ENCODE data around the gene TARS1.
A peak's percentile ranks its signal among the peaks of the same experiment; 100 is the strongest.

The TARS1 gene

DNA sequence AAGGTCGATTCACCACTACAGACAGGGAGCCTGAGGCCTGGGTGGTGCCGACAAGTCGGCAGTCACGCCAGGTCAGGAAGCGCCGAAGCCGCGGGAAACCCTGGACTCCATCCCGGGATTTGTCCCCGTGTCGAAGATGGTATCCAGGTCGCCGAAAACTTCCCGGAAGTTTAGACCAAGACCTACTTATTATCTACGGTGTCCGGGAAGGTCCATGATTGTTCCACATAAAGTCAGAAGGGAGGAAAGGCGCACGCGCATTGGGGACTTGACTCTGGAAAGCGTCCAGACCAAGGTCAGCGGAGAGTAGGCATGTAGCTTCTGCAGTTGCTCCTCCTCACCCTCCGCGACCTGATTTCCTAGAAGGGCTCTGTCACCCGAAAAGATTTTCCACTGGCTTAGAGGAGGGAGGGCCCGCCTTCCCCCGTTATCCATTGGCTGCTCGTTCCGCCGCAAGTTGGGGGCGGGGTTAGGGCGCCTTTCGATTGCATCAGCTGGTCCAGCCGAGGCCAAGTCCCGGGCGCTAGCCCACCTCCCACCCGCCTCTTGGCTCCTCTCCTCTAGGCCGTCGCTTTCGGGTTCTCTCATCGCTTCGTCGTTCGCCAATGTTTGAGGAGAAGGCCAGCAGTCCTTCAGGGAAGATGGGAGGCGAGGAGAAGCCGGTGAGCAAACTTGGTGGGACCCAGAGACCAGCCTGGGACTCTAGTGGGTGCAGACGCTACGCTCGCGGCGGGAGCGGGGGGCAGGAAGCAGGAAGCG is at the start of gene TARS1:
Gene TARS1, plus strand, starts transcription at position 484 of the 759 bp plus-strand sequence. Its CDS starts 122 bp downstream, at position 606.
- peak; percentile 91 for DNase-seq (ENCODE audit: low spot score)

DNA sequence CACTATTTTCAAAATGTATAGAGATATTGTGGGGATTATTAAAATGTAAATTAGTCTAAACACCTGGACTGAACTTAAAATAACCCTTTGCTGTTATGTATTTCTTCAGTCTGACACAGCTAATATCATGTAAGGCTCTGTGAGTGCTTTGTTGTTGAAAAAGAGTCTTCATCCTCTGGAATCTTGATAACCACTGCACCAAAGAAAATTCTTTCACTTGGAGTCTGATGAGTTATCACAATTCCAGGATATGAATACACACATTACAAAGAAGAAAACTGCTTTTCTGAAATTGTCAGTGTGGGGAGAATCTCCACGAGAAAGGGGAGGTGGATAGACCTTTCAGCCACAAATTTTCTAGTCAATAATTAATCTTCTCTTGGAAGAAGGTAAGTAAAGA is 42.3 kb upstream of the TARS1 start:
- no peak for DNase-seq (ENCODE audit: low spot score)

DNA sequence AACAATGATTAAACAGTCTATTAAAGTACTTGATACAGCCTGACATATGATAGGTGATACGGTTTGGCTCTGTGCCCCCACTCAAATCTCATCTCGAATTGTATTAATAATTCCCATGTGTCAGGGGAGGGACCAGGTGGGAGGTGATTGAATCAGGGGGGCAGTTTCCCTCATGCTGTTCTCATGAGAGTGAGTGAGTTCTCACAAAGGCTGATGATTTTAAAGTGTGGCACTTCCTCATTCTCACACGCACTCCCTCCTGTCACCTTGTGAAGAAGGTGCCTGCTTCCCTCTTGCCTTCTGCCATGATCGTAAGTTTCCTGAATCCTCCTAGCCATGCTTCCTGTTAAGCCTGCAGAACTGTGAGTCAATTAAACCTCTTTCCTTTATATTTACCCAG is 40.1 kb upstream of the TARS1 start:
- DNase-seq (ENCODE audit: low spot score), result no peak

DNA sequence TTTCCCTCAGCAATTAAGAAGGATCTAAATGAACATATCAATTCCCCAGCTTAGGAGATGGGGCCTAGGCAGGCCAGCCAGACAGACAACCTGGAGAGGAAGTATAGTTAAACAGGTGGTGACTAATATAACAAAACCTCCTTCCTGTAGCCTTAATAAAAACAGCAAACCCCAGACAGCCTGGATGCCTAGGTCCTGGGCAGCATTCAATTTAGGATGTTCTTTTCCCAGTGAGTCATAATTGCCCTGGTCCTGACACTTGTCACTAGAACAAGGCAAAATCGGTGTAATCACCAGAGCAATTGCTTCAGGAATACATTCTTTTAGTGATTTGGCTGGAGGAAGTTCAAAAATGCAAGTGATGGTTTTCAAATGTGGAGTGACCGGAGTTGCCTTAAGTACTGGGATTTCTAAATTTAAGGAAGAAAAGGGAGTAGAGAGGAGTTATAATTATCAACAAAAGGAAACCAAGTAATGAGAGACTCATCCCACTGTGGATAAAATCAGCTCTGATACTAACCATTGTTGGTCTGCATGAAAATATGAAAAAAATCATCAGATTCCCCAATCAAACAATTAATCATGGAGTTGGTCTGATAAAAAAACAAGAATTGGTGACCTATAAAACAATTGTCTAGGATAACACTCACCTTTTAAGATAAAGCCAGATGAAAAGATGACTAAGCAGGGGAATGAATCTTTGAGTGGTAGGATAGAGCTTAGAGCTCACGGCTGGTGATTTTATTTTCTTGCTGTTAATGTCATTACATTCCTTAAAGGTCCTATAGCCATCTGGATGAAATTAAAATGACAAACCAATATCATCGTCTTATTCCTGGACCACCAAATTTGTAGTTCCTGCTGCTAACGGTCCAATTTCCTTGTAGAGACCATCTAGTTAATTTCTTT is 39.0 kb upstream of the TARS1 start:
- DNase-seq (ENCODE audit: low spot score), result no peak

DNA sequence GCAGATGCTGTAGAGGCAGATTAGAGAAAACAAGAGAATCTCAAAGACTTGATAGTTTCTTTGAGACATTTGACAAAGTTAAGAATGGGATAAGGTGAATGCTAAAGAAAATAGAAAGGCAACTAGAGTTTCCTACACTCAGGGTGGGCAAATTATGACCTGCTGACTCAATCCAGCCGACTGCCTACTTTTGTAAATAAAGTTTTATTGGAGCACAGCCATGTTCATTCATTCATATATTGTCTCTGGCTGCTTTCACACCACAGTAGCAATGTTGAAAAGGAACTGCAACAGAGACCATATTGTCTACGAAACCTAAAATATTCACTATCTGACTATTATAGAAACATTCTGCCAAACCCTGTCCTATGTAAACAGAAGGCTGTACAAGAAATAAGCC is 37.6 kb upstream of the TARS1 start:
- no peak for DNase-seq (ENCODE audit: low spot score)

DNA sequence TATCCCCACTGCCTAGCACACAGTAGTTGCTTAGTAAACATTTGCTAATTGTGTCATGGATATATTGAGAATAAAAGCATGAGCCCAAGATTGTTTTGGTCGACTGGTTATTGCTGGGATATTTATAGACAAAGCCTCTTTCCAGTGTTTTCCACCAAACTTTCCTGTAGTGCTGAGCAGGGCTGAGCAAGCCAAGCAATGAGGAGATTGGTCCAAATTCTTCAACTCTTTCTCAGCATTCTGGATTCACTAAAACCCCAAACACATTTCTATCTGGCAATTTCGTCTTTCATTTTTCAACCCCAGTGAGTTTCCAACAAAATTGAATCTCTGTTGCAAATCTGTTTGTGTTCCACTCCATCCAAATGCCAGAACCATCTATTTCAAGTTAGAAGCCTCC is 31.9 kb upstream of the TARS1 start:
- DNase-seq (ENCODE audit: low spot score), result no peak

DNA sequence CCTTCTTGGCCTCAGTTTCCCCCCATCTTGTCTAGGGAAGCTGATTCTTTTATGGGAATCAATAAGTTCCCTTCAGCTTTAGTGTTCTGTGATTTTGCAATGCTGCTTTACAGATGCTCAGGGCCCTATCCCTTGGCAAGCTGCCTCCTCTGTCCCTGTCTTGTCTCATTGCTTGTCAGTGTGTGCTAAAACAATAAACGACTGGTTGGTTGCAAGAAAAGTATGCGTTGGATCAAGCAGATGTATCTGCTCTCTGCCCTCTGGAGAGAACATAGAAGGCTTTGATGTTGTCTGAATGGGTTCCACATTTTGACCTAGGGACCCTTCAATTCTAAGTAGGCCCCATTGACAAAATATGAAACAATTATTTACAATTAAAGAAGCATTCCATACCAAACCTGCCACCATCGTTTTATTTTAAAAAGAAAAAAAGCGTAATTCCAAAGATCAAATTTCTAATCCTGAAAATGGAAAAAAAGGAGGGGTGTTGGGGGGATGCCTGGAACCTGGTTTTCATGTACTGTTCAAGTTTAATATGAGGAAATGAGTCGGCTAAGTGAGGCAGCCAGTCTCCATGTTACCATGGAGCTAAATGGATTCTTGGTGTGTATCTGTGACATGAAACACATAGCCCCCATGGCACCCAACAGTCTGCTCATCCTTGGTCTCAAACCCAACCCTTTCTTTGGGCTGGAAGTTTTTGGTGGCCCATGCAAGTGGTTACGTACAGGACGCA is 31.2 kb upstream of the TARS1 start:
- DNase-seq (ENCODE audit: low spot score), result no peak

DNA sequence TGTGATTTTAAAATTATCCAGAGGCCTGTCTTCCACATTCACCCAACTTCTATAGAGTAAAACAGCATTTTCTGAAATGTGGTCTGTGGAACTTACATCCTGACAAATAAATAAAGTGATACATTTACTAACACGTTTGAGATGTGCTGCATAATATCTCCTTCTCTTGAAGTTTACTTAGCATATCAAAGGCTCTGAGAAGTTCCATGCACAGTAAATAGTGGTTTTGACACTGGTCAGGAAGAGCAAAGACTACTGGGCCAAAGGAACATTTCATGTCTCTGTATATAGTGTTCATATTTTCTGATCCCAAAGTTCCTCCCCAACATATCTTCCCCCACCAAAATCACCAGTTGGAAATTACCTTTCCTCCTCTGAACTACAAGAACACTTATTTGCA is 30.5 kb upstream of the TARS1 start:
- DNase-seq (ENCODE audit: low spot score), result no peak

DNA sequence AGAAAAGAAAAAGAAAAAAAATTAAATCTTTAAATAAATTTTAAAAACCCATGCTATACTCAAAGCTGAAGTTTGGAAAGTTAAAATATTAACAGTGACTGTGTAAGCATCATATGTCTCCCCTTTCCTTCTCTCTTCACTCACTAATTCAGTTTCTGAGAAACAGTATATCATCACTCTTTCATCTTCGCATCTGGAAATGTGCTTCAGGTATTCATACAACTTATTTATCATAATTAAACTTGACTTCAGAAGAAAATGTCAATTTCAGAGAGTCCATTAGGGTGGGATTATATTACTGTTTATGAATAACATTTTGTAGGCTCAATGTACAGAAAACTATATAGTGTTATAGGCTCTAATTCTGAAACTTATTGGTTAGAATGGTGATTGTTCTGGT is 29.3 kb upstream of the TARS1 start:
- DNase-seq (ENCODE audit: low spot score), result no peak

DNA sequence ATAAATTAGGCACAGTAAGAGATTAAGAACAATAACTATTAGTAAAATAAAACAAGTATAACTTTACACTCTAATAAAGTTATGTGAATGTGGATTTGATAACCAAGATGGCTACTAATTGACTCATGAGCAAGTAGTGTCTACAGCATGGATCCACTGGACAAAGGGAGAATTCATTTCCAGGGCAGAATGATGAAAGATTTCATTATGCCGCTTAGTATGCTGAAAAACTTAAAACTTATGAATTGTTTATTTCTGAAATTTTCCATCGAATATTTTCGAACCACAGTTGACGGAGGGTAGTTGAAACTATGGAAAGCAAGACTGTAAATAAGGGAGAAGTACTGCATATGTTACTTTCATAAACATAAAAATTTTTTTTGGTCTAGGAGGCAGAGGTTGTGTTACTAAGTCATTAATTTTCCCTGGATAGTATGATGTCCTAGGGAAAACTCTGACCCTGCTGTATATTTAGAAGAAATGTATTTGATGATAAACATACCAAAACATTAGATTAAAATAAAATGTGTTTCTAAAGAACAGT is 24.9 kb upstream of the TARS1 start:
- no peak for DNase-seq (ENCODE audit: low spot score)

DNA sequence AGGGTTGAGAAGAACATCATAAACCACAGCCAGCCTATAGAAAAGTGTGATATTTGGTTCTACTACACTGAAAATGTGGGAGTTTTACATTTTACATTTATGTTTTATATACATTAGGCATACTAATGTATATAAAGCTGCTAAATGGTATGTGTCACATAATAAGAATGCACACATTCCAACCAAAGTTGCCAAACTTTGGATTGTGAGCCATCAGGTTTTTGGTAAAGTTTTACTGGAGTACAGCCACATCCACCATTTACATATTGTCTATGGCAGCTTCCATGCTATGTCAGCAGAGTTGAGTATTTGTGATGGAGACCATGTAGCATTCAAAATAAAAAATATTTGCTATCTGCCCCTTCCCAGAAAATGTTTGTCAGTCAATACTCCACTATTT is 23.1 kb upstream of the TARS1 start:
- DNase-seq (ENCODE audit: low spot score), result no peak

DNA sequence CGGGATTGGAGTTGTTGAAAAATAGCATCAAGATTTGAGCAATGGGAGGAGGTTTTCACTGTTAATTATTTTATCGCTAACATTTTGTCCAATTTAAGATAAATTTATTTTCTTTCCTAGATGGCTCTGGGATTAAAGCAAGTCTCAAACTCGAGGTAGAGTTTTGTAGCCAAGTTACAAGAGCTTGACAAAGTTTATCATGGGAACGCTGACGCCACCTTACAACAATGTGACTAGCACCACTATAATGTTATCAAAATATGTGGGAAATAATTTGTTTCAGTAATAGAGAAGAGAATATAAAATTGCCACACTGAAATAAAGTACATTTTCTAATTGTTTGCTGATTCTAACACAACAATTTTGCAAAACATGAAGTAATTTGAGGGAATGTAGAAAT is 19.8 kb upstream of the TARS1 start:
- DNase-seq (ENCODE audit: low spot score), result no peak

DNA sequence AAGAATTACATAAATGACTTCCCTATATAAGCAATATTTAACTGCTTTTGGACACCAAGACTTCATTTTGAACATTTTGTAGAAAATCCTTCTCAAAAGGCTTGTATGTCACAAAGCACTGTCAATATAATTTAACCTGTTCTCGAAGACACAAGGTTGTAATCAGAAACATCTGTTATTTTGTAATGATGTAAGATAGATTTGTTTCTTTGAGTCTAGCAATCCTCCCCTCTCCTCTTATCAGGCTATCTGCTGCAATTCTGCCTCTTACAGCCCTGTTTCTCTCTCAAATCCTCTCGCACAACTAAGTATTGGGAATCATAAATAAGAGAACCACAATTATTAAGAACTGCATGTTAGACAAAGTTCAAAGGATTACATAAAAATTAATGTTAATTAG is 18.6 kb upstream of the TARS1 start:
- no peak for DNase-seq (ENCODE audit: low spot score)

DNA sequence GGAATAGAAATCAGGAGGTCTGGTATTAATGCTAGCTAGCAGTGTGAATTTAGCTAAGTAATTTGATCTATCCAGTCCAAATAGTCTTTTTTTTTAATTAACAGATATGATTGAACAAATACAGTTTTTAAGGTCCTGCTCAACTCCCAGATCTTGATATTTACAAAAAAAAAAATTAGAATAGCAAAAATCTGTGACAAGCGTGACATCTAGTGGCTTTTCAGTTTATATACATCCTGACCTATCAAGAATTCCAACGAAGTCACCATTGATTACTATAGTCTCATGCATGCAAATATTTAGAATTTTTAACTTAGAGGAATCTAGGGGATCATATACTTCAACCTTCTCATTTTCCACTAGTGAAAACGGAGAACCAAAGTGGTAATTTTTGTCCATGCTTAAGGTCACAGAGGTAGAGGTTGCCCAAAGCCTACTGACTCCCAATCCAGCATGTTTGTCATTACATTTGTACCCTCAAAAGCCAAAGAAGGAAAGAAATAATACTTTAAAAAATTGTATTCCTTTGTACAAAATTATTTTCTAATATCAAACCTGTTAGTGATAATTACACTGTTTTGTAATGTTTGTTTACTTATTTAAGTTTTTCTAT is 17.6 kb upstream of the TARS1 start:
- DNase-seq (ENCODE audit: low spot score), result no peak

DNA sequence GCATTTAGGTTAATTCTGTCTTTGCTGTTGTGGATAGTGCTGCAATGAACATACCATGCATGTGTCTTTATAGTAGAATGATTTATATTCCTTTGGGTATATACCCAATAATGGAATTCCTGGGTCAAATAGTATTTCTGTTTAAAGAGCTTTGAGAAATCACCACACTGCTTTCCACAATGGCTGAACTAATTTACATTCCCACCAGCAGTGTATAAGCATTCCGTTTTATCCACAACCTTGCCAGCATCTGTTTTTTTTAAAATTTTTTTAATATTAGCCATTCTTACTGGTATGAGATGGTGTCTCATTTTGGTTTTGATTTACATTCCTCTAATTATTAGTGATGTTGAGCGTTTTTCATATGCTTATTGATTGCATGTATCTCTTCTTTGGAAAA is 15.5 kb upstream of the TARS1 start:
- no peak for DNase-seq (ENCODE audit: low spot score)

DNA sequence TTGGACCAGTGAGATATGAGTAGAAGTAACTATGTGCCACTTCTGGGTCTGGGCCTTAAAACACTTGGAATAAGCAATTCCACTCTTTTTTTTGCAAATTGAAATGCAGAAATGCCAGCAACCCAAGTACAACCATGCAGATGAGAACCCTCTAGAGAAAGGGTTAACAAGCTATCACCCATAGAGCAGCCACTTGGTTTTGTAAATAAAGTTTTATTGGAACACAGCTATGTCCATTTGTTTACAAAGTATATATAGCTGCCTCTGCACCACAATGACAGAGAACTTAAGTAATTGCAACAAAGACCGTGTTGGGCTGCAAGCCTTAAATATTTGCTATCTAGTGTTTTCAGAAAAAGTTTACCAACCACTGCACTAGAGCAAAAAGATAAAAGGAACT is 9.8 kb upstream of the TARS1 start:
- no peak for DNase-seq (ENCODE audit: low spot score)

DNA sequence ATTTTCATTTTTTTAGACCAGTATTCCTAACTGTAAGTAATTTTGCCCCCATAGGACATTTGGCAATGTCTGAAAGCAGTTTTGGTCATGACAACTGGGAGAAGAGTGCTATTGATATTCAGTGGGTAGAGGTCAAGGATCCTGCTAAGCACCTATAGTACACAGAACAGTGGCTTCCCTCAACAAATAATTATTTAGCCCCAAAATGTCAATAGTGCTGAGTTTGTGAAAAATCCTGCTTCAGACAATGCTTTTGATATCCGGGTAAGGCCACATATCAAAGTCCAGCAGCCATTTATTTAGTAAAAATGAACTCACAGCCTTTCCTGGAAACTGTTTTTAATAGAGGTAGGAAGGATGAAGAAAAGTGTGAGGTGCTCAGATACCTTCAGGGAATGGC is 8.1 kb upstream of the TARS1 start:
- no peak for DNase-seq (ENCODE audit: low spot score)

DNA sequence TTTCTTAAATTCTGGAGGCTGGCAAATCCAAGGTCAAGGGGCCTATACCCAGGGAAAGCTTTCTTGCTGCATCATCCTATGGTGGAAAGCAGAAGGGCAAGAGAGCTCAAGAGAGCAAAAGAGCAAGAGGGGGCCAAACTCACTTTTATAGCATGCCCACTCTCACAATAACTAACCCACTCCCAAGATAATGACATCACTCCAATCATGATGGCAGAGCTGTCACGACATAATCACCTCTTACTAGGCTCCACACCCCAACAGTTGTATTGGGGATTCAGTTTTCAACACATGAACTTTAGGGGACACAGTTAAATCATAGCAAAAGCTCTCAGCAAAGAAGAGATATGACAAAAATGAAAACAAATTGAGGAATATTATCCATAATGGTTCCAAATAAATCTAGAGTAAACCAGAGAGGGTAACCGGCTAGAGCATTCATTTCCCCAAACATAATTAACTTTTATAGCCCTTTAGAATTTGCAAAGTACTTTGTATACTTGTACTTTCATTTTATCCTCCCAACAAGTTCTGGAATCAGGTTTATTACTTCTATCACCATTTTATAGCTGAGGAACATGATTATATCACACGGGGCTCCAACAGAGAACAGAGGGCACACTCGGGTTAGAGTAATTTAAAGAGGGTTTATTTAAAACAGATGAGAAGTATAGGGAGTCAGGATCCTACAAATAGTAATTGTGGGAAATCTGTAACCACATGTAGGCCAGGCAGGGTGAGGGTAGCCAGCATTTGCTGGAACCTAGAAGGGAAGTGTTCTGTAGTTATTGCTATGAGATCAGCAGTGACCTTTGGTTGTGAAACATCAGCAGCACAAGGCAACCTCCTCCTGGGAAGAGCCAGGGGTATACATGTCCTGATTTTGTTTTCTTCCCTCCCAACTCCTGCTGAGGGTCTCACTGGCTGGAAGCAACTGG is 7.2 kb upstream of the TARS1 start:
- no peak for DNase-seq (ENCODE audit: low spot score)

DNA sequence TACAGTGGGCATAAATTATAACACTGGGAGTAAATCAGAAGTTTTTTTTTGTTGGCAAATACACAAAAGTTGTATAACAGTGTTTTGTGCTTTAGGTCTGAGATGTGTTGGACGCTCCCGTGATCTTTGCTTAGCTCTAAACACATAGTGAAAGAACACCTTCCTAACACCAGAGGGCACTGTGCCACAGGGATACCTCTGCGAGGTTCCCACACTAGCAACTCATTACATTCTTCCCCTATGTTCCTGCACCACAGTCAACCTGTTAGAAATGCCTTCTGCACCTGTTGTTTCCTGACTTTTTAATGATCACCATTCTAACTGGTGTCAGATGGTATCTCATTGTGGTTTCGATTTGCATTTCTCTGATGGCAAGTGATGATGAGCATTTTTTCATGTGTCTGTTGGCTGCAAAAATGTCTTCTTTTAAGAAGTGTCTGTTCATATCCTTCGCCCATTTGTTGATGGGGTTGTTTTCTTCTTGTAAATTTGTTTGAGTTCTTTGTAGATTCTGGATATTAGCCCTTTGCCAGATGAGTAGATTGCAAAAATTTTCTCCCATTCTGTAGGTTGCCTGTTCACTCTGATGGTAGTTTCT is 4.8 kb upstream of the TARS1 start:
- DNase-seq (ENCODE audit: low spot score), result peak; percentile 69

DNA sequence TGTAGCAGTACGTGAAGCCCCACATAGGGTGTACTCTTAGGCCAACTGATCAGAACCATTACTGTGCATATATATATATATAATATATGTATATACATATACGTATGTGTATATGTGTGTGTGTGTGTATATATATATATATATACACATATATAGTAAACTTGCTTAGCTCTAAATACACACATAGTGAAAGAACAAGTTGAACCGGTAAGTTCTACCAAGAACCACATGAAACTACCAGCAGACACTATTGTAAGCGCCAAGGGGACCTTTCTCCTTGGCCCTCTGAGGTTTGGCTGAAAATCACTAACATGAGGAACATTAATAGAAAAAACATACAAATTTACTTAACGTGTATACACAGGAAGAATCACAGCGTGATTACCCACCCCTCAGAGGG is 1.8 kb upstream of the TARS1 start:
- DNase-seq (ENCODE audit: low spot score), result no peak
